ENCODE results near the gene TECPR2.

- TF ChIP-seq FOSL1 (IDR thresholded peaks at IDR 0.05; ENCODE audit: low read depth) (no peak), ZFX (IDR thresholded peaks at IDR 0.05) (no peak), CTCF (IDR thresholded peaks at IDR 0.05 in 2 of 3, conservative IDR thresholded peaks at IDR 0.05 in 1 of 3; ENCODE audit: borderline replicate concordance in 1 of 3, insufficient read depth in 1 of 3, low read depth in 2 of 3, low read length in 2 of 3) (no peak), POLR2A (IDR thresholded peaks at IDR 0.05; ENCODE audit: borderline replicate concordance, extremely low read depth, insufficient read depth, insufficient read length) (no peak), POLR2AphosphoS5 (IDR thresholded peaks at IDR 0.05; ENCODE audit: low read depth, low read length) (no peak), REST (IDR thresholded peaks at IDR 0.05; ENCODE audit: low read depth) (no peak), ZNF274 (IDR thresholded peaks at IDR 0.05; ENCODE audit: low read depth, low read length) (no peak), JUND (IDR thresholded peaks at IDR 0.05) (no peak)
Observed at GRCh38 chr14:102498678-102499265, 136.0 kb downstream of the TECPR2 start.
